DND-41 (cell line): Measurements from ENCODE around the gene THSD7A.

Source experiments
- ATAC-seq: fragments of 200-7000 bp; cut with Tn5 transposase; 3 replicates; pipeline ENCODE4 v1.9.1; 2021; ENCODE audit warnings: low read depth; ENCODE audit not compliant: insufficient read depth
- DNase-seq: peaks from one replicate; pipeline ENCODE4 v3.0.0-alpha.2; 2020
- H2AFZ ChIP-seq: 2 replicates; pipeline ENCODE4 v1.6.0; 2012; ENCODE audit warnings: low read depth, low read length
- H3K27ac ChIP-seq: 2 replicates; pipeline ENCODE4 v1.5.1; 2012; ENCODE audit warnings: low read length, inconsistent platforms
- H3K27me3 ChIP-seq: fragments of 200-600 bp; sonication (generic); 2 replicates; pipeline ENCODE4 v1.6.0; 2012; ENCODE audit warnings: low read length, mild to moderate bottlenecking, inconsistent platforms; ENCODE audit not compliant: insufficient read depth, poor library complexity
- H3K36me3 ChIP-seq: 2 replicates; pipeline ENCODE4 v1.5.1; 2012; ENCODE audit warnings: low read length, inconsistent platforms; ENCODE audit not compliant: insufficient read depth
- H3K4me1 ChIP-seq: 2 replicates; pipeline ENCODE4 v1.5.1; 2012; ENCODE audit warnings: mild to moderate bottlenecking, low read length; ENCODE audit not compliant: insufficient read depth
- H3K4me2 ChIP-seq: 2 replicates; pipeline ENCODE4 v1.6.0; 2012; ENCODE audit warnings: mild to moderate bottlenecking, moderate library complexity, low read length, inconsistent platforms; ENCODE audit not compliant: insufficient read depth
- H3K4me3 ChIP-seq, 2 experiments: fragments of 200-600 bp in 1 of 2; shearing (Covaris generic) in 1 of 2; 2 replicates each; pipeline ENCODE4 v1.5.1; 2012 to 2016; ENCODE audit warnings: inconsistent platforms in 2 of 2, low read length in 2 of 2, mild to moderate bottlenecking in 2 of 2, low read depth in 1 of 2, moderate library complexity in 1 of 2
- H3K79me2 ChIP-seq: 2 replicates; pipeline ENCODE4 v1.6.0; 2012; ENCODE audit warnings: low read length, inconsistent platforms; ENCODE audit not compliant: insufficient read depth
- H3K9ac ChIP-seq: 2 replicates; pipeline ENCODE4 v1.6.0; 2012; ENCODE audit warnings: low read depth, mild to moderate bottlenecking, inconsistent platforms, low read length, moderate library complexity
- H3K9me3 ChIP-seq: 2 replicates; pipeline ENCODE4 v1.5.1; 2012; ENCODE audit warnings: low read length, moderate library complexity, mild to moderate bottlenecking, inconsistent platforms; ENCODE audit not compliant: insufficient read depth, severe bottlenecking
- H4K20me1 ChIP-seq: 2 replicates; pipeline ENCODE4 v1.6.0; 2012; ENCODE audit warnings: low read length; ENCODE audit not compliant: insufficient read depth
- EZH2 ChIP-seq: IDR thresholded peaks from 3 replicates; pipeline ENCODE4 v1.6.1; 2012; ENCODE audit warnings: borderline replicate concordance, low read depth, mild to moderate bottlenecking, moderate library complexity, low read length, inconsistent platforms; ENCODE audit not compliant: severe bottlenecking
- TF ChIP-seq, protein P1 (sequence below): IDR thresholded peaks from 2 replicates; pipeline ENCODE4 v1.5.1; 2012; ENCODE audit warnings: borderline replicate concordance, low read length, moderate library complexity, mild to moderate bottlenecking; ENCODE audit not compliant: poor library complexity, severe bottlenecking; ENCODE audit errors: extremely low read depth

Gene THSD7A

DNA sequence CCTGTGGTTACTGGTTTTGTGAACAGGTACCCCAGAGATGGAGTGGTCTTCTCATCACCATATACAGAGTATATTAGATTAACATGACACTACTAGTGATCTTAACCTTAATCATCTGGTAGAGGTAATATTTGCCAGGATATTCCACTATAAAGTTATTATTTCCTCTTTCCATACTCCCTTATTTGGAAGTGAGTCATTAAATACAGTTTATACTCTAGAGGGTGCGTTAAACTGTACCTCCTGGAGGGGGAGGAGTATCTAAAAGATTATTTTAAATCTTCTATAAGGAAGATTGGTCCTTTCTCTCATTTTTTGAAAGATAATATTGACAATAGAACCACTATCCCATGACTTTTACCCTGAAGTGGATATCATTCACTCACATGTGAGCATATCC, 85.4 kb downstream of the THSD7A start:
- Histone ChIP-seq H3K36me3 (no peaks in the 10 kb centered on the region), H3K4me3 (no peak overlapping the region), H2AFZ (no peak overlapping the region), H3K27ac (no peak overlapping the region), H3K4me1 (no peaks in the 10 kb centered on the region), H3K9ac (no peak overlapping the region), H3K4me2 (no peak overlapping the region), H3K9me3 (no peaks in the 10 kb centered on the region), H3K79me2 (no peaks in the 10 kb centered on the region), H4K20me1 (no peaks in the 10 kb centered on the region), H3K27me3 (no peaks in the 10 kb centered on the region)
- DNase-seq (no peak), ATAC-seq (no peak)
- no peak for TF ChIP-seq EZH2
- TF ChIP-seq, protein P1, sequence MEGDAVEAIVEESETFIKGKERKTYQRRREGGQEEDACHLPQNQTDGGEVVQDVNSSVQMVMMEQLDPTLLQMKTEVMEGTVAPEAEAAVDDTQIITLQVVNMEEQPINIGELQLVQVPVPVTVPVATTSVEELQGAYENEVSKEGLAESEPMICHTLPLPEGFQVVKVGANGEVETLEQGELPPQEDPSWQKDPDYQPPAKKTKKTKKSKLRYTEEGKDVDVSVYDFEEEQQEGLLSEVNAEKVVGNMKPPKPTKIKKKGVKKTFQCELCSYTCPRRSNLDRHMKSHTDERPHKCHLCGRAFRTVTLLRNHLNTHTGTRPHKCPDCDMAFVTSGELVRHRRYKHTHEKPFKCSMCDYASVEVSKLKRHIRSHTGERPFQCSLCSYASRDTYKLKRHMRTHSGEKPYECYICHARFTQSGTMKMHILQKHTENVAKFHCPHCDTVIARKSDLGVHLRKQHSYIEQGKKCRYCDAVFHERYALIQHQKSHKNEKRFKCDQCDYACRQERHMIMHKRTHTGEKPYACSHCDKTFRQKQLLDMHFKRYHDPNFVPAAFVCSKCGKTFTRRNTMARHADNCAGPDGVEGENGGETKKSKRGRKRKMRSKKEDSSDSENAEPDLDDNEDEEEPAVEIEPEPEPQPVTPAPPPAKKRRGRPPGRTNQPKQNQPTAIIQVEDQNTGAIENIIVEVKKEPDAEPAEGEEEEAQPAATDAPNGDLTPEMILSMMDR, result no peak

DNA sequence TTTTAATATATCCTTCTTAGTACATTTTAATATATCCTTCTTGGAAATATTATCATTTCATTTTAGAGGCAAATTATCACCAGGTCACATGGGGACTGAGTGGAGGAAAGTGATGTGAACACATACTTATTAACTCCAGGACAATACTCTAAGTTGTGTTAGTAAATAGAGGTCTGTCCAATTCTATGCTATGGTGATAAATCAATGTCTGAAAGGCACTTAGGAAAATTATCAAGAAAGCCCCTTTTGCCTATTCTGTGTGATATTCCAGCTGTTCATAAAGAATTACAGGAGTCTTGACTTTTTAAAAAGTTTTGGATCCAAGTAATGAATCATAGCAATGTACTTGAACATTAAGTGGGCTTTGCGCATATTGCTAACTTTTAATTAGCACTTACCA, 88.5 kb downstream of the THSD7A start:
- Histone ChIP-seq H3K4me3 (no peak overlapping the region), H3K36me3 (no peaks in the 10 kb centered on the region), H4K20me1 (no peaks in the 10 kb centered on the region), H2AFZ (no peak overlapping the region), H3K4me2 (no peak overlapping the region), H3K27me3 (no peaks in the 10 kb centered on the region), H3K79me2 (no peaks in the 10 kb centered on the region), H3K9ac (no peak overlapping the region), H3K4me1 (no peaks in the 10 kb centered on the region), H3K9me3 (no peaks in the 10 kb centered on the region), H3K27ac (no peak overlapping the region)
- ATAC-seq (no peak), DNase-seq (no peak)
- TF ChIP-seq, protein P1, result no peak
- no peak for TF ChIP-seq EZH2

DNA sequence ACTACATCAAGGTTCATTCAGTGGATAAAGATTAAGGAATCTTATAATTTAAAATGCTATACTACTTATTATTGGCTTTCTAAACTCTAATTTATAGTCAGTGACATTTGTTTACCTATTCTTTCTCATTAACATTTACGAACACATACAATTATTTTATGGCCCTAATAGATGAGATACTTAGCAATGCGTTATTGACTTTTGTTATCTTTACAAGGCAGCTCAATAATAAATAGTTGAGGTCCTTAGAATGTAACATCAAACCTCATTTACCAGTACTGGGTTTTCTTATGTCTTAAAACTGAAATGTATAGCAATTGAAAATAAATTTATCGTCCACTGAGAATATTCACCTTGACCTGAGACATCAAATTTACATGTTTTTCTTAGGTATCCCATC, 89.0 kb downstream of the THSD7A start:
- DNase-seq (no peak), ATAC-seq (no peak)
- Histone ChIP-seq H2AFZ (no peak overlapping the region), H3K27me3 (no peaks in the 10 kb centered on the region), H3K4me3 (no peak overlapping the region), H3K4me2 (no peak overlapping the region), H3K36me3 (no peaks in the 10 kb centered on the region), H4K20me1 (no peaks in the 10 kb centered on the region), H3K9ac (no peak overlapping the region), H3K27ac (no peak overlapping the region), H3K4me1 (no peaks in the 10 kb centered on the region), H3K9me3 (no peaks in the 10 kb centered on the region), H3K79me2 (no peaks in the 10 kb centered on the region)
- TF ChIP-seq, protein P1, result no peak
- TF ChIP-seq EZH2, result no peak

DNA sequence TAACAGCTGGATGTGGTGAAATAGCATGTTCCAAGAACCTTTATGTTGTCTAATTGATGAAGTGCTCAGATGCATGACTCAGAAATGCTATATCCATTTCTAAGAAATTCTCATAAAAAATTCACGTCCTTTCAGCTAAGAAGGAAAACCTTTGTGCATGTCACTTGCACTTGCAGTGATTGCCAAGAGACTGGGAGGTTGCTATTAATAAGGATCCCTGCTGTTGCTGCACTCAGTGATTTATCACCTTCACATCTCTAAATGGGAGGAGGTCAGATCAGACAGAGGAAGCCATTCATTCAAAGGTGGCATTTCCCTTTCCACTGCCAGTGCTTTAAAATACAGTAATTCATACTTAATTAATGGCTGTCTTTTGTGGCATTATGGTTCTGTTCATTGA, 89.5 kb downstream of the THSD7A start:
- no peak for TF ChIP-seq EZH2
- TF ChIP-seq, protein P1, result no peak
- H3K9me3 ChIP-seq, result no peaks in the 10 kb centered on the region
- no peak overlapping the region for H3K4me2 ChIP-seq
- no peak for ATAC-seq
- no peak overlapping the region for H2AFZ ChIP-seq
- H3K9ac ChIP-seq, result no peak overlapping the region
- no peak for DNase-seq
- no peak overlapping the region for H3K27ac ChIP-seq
- H3K4me1 ChIP-seq, result no peaks in the 10 kb centered on the region
- H3K79me2 ChIP-seq, result no peaks in the 10 kb centered on the region
- no peak overlapping the region for H3K4me3 ChIP-seq
- H4K20me1 ChIP-seq, result no peaks in the 10 kb centered on the region
- no peaks in the 10 kb centered on the region for H3K27me3 ChIP-seq
- H3K36me3 ChIP-seq, result no peaks in the 10 kb centered on the region
